ENCODE data around the gene ABHD4.
A peak's percentile ranks its signal among the peaks of the same experiment; 100 is the strongest.

ABHD4 gene

GRCh38 chr14:22656945-22657731, 59.0 kb downstream of the ABHD4 start:
- in situ Hi-C loops (cut with MboI; ENCODE audit: low sequenced_read_pairs, unreplicated experiment): no loop called here
- no peak for TF ChIP-seq CTCF (IDR thresholded peaks at IDR 0.05; ENCODE audit: borderline replicate concordance, control extremely low read depth, extremely low read depth, insufficient read depth, missing control alignments)
- no peak for DNase-seq (ENCODE audit: low spot score)

- peak; percentile 29 for TF ChIP-seq CTCF (IDR thresholded peaks at IDR 0.05; ENCODE audit: borderline replicate concordance, control extremely low read depth, extremely low read depth, insufficient read depth, missing control alignments)
- peak; percentile 48 for DNase-seq (ENCODE audit: low spot score)
- in situ Hi-C loops (cut with MboI; ENCODE audit: low sequenced_read_pairs, unreplicated experiment): no loop called here
These were observed 59.8 kb downstream of the ABHD4 start for GRCh38 chr14:22657861-22658260.

- no peak for TF ChIP-seq CTCF (IDR thresholded peaks at IDR 0.05; ENCODE audit: borderline replicate concordance, control extremely low read depth, extremely low read depth, insufficient read depth, missing control alignments)
- in situ Hi-C loops (cut with MboI; ENCODE audit: low sequenced_read_pairs, unreplicated experiment): no loop called here
- DNase-seq (ENCODE audit: low spot score): no peak
These were observed 60.8 kb downstream of the ABHD4 start for GRCh38 chr14:22658946-22659345.

GRCh38 chr14:22660654-22661053, 62.6 kb downstream of the ABHD4 start:
- TF ChIP-seq CTCF (IDR thresholded peaks at IDR 0.05; ENCODE audit: borderline replicate concordance, control extremely low read depth, extremely low read depth, insufficient read depth, missing control alignments): no peak
- in situ Hi-C loops (cut with MboI; ENCODE audit: low sequenced_read_pairs, unreplicated experiment): no loop called here
- DNase-seq (ENCODE audit: low spot score): no peak

Data from GM13976 (cell line).